ENCODE data around the gene IL17C. TPM values are rescaled to one million over a fixed set of nuclear protein-coding genes. Genes with fewer than 3 reads are reported as not detected.

Gene IL17C
- polyA plus RNA-seq, 1 of the 3 experiments (the other 2 are of a cell fraction), result 0.07 TPM

DNA sequence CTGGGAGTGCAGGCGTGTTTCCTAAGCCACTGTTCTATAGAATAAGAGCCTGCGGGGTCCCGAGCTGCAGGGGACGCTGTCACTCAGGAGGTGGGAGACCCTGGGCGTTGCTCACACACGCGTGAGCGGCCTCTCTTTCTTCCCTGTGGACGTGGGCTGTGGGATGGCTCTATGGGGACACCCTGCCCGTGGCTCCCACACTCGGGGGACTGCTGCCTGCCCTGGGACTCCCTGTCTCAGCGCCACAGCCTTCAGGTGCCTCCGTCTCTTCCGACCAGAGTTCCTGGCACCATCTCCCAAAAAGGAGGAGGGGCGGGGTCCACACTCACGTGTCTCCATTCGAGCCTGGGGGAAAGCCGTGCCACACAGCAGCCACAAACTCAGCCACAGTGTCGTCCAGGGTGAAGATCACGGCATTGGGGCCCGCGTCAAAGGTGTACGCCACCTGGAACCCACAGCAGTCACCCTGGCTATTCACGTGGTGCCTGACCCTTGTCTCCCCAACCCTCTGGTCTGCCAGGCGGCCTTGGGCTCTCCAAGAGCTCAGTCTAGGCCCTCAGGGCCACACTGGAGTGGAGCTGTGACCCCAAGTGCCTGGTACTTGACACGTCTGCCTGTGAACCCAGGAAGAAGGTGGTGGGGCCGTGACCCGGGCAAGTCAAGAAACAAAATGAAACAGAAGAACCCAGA lies 16.1 kb downstream of the IL17C start:
- Histone ChIP-seq H3K9ac (no peak overlapping the region), H3K9me3 (no peaks in the 10 kb centered on the region), H3K36me3 (replicated peaks in 1 of 2; ENCODE audit: control insufficient read depth in 1 of 2, insufficient read depth in 2 of 2, low read length in 1 of 2) (peaks cover 0 to 8% of the 10 kb centered on the region in 2 experiments), H3K27ac (ENCODE audit: low read depth in 2 of 2, low read length in 1 of 2) (no peak overlapping the region), H3F3A (replicated peaks; ENCODE audit: insufficient read depth) (no peaks in the 10 kb centered on the region), H3K9me2 (no peaks in the 10 kb centered on the region), H2AFZ (ENCODE audit: low read depth) (no peak overlapping the region), H3K4me1 (ENCODE audit: control insufficient read depth in 1 of 2, insufficient read depth in 2 of 2, low read depth in 1 of 2, low read length in 1 of 2) (peaks cover 4 to 10% of the 10 kb centered on the region in 2 experiments; a peak in 2 of 4 replicates), H4K20me1 (ENCODE audit: insufficient read depth) (no peaks in the 10 kb centered on the region), H3K4me3 (ENCODE audit: low read depth in 2 of 2, low read length in 1 of 2) (no peak overlapping the region), H3K4me2 (no peak overlapping the region), H3K27me3 (ENCODE audit: insufficient read depth) (no peaks in the 10 kb centered on the region), H3K79me2 (ENCODE audit: insufficient read depth) (no peaks in the 10 kb centered on the region)
- no peak for TF ChIP-seq GABPA (IDR thresholded peaks at IDR 0.05; ENCODE audit: low read depth)
- no peak for TF ChIP-seq EZH2phosphoT487 (IDR thresholded peaks at IDR 0.05; ENCODE audit: borderline replicate concordance, low read depth)
- no peak for TF ChIP-seq TCF12 (IDR thresholded peaks at IDR 0.05)
- no peak for TF ChIP-seq USF1 (IDR thresholded peaks at IDR 0.05; ENCODE audit: borderline replicate concordance, low read depth)
- no peak for TF ChIP-seq SIN3A (IDR thresholded peaks at IDR 0.05; ENCODE audit: borderline replicate concordance, low read depth, low read length)
- no peak for TF ChIP-seq CHD2 (IDR thresholded peaks at IDR 0.05; ENCODE audit: low read length, partially characterized antibody)
- no peak for TF ChIP-seq TEAD4 (IDR thresholded peaks at IDR 0.05; ENCODE audit: borderline replicate concordance, insufficient read depth)
- no peak for TF ChIP-seq IRF3 (IDR thresholded peaks at IDR 0.05; ENCODE audit: low read depth, low read length)
- no peak for TF ChIP-seq FOSL2 (IDR thresholded peaks at IDR 0.05; ENCODE audit: borderline replicate concordance, low read depth)
- TF ChIP-seq NFIC (IDR thresholded peaks at IDR 0.05; ENCODE audit: borderline replicate concordance), result no peak
- ChIA-PET POLR2A (no interaction called here), CTCF (interaction anchor here (1.0 kb wide), 1 partner anchor 9 kb away, joined by 6 read pairs; no protein-coding TSS in a partner anchor)
- DNase-seq, result no peak
- 87% methylated on average over 19 of the region's 28 CpGs for WGBS (ENCODE audit: low lambda C conversion rate)

GRCh38 chr16:88655053-88655732 lies 16.8 kb downstream of the IL17C start:
- no peak overlapping the region for H3K4me2 ChIP-seq
- no peak overlapping the region for H3K9ac ChIP-seq
- H3K9me2 ChIP-seq, result no peaks in the 10 kb centered on the region
- no peak for DNase-seq
- no peak overlapping the region for H2AFZ ChIP-seq (ENCODE audit: low read depth)
- no peaks in the 10 kb centered on the region for H3F3A ChIP-seq (replicated peaks; ENCODE audit: insufficient read depth)
- CTCF ChIA-PET, result interaction anchor here (1.0 kb wide), 1 partner anchor 9 kb away, joined by 6 read pairs; no protein-coding TSS in a partner anchor
- H3K27me3 ChIP-seq (ENCODE audit: insufficient read depth), result no peaks in the 10 kb centered on the region
- no peaks in the 10 kb centered on the region for H4K20me1 ChIP-seq (ENCODE audit: insufficient read depth)
- H3K4me1 ChIP-seq (ENCODE audit: control insufficient read depth in 1 of 2, insufficient read depth in 2 of 2, low read depth in 1 of 2, low read length in 1 of 2), result peaks cover 4 to 6% of the 10 kb centered on the region in 2 experiments; a peak in 2 of 4 replicates
- POLR2A ChIA-PET, result no interaction called here
- peaks cover 4% of the 10 kb centered on the region; the same call in 1 of the 2 replicates for H3K79me2 ChIP-seq (ENCODE audit: insufficient read depth)
- H3K36me3 ChIP-seq (replicated peaks in 1 of 2; ENCODE audit: control insufficient read depth in 1 of 2, insufficient read depth in 2 of 2, low read length in 1 of 2), result peaks cover 0 to 8% of the 10 kb centered on the region in 2 experiments
- no peak overlapping the region for H3K4me3 ChIP-seq (ENCODE audit: low read depth in 2 of 2, low read length in 1 of 2)
- H3K9me3 ChIP-seq, result no peaks in the 10 kb centered on the region
- 94% methylated on average over 21 of the region's 50 CpGs for WGBS (ENCODE audit: low lambda C conversion rate)
- no peak overlapping the region for H3K27ac ChIP-seq (ENCODE audit: low read depth in 2 of 2, low read length in 1 of 2)
- TF ChIP-seq RCOR1 (IDR thresholded peaks at IDR 0.05; ENCODE audit: low read length) (no peak), USF1 (IDR thresholded peaks at IDR 0.05; ENCODE audit: borderline replicate concordance, low read depth) (no peak), FOXJ3 (CRISPR knock-in tag; IDR thresholded peaks at IDR 0.05) (no peak), NRF1 (IDR thresholded peaks at IDR 0.05; ENCODE audit: low read depth, low read length) (no peak), FOSL2 (IDR thresholded peaks at IDR 0.05; ENCODE audit: borderline replicate concordance, low read depth) (no peak), MEF2A (IDR thresholded peaks at IDR 0.05; ENCODE audit: borderline replicate concordance, low read depth) (no peak), NFIC (IDR thresholded peaks at IDR 0.05; ENCODE audit: borderline replicate concordance) (no peak), RFX5 (IDR thresholded peaks at IDR 0.05; ENCODE audit: low read length) (no peak), YY1 (IDR thresholded peaks at IDR 0.05; ENCODE audit: low read depth) (no peak), FOXM1 (IDR thresholded peaks at IDR 0.05; ENCODE audit: low read depth) (no peak)
- TF ChIP-seq, protein P1, sequence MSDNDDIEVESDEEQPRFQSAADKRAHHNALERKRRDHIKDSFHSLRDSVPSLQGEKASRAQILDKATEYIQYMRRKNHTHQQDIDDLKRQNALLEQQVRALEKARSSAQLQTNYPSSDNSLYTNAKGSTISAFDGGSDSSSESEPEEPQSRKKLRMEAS (IDR thresholded peaks at IDR 0.05; ENCODE audit: low read depth), result no peak
- TF ChIP-seq, protein P2, sequence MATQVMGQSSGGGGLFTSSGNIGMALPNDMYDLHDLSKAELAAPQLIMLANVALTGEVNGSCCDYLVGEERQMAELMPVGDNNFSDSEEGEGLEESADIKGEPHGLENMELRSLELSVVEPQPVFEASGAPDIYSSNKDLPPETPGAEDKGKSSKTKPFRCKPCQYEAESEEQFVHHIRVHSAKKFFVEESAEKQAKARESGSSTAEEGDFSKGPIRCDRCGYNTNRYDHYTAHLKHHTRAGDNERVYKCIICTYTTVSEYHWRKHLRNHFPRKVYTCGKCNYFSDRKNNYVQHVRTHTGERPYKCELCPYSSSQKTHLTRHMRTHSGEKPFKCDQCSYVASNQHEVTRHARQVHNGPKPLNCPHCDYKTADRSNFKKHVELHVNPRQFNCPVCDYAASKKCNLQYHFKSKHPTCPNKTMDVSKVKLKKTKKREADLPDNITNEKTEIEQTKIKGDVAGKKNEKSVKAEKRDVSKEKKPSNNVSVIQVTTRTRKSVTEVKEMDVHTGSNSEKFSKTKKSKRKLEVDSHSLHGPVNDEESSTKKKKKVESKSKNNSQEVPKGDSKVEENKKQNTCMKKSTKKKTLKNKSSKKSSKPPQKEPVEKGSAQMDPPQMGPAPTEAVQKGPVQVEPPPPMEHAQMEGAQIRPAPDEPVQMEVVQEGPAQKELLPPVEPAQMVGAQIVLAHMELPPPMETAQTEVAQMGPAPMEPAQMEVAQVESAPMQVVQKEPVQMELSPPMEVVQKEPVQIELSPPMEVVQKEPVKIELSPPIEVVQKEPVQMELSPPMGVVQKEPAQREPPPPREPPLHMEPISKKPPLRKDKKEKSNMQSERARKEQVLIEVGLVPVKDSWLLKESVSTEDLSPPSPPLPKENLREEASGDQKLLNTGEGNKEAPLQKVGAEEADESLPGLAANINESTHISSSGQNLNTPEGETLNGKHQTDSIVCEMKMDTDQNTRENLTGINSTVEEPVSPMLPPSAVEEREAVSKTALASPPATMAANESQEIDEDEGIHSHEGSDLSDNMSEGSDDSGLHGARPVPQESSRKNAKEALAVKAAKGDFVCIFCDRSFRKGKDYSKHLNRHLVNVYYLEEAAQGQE (IDR thresholded peaks at IDR 0.05; ENCODE audit: low read depth, low read length), result no peak

Data from SK-N-SH (cell line).